ENCODE results near the gene MBD2. TPM values are rescaled to one million over a fixed set of nuclear protein-coding genes. Genes with fewer than 3 reads are reported as not detected.

Gene MBD2
- total RNA-seq, 1 experiment from 2014 or later = 23.2 TPM

DNA sequence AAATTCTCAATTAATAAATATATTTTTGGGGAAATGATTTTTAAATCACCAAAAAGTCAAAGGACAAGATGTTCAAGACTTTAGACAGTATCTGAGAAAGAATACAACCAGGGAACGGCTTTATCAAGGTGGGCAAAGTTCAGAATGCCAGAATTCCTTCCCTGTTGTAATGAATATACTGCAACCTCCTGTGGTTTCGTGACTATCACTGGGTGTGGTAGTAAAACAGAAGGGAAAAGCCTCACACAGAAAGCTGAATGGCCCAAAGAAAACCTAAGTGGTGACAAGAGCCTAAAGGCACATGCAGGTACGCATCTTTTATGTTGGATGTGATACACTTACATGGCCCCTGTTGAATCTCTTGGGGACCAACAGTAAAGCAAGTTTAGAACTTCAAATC is 37.1 kb downstream of the MBD2 start:
- POLR2A ChIA-PET = no interaction called here
- TF ChIP-seq, protein P1, sequence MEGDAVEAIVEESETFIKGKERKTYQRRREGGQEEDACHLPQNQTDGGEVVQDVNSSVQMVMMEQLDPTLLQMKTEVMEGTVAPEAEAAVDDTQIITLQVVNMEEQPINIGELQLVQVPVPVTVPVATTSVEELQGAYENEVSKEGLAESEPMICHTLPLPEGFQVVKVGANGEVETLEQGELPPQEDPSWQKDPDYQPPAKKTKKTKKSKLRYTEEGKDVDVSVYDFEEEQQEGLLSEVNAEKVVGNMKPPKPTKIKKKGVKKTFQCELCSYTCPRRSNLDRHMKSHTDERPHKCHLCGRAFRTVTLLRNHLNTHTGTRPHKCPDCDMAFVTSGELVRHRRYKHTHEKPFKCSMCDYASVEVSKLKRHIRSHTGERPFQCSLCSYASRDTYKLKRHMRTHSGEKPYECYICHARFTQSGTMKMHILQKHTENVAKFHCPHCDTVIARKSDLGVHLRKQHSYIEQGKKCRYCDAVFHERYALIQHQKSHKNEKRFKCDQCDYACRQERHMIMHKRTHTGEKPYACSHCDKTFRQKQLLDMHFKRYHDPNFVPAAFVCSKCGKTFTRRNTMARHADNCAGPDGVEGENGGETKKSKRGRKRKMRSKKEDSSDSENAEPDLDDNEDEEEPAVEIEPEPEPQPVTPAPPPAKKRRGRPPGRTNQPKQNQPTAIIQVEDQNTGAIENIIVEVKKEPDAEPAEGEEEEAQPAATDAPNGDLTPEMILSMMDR (IDR thresholded peaks at IDR 0.05; ENCODE audit: insufficient read depth in 1 of 2, low read depth in 1 of 2, low read length in 1 of 2, severe bottlenecking in 1 of 2, unreplicated experiment in 1 of 2) = no peak
- BruUV-seq (replicated peaks) = no TSS peak
- intact Hi-C loops (cut with micrococcal nuclease; ENCODE audit: unreplicated experiment) = no loop called here
- Histone ChIP-seq H3K4me1 (peaks cover 21% of the 10 kb centered on the region), H3K27me3 (replicated peaks; ENCODE audit: control insufficient read depth, insufficient read depth, low read length) (no peaks in the 10 kb centered on the region), H3K9me3 (no peaks in the 10 kb centered on the region), H3K36me3 (ENCODE audit: control insufficient read depth, insufficient read depth, low read length) (no peaks in the 10 kb centered on the region), H3K4me3 (ENCODE audit: low read depth, low read length) (no peak overlapping the region)
- CTCF ChIA-PET = no interaction called here
- Mint-ChIP-seq H3K36me3 (ENCODE audit: insufficient read depth, unreplicated experiment) (peaks cover 7% of the 10 kb centered on the region), H3K27me3 (ENCODE audit: insufficient read depth, unreplicated experiment) (no peaks in the 10 kb centered on the region), H3K4me1 (ENCODE audit: low read depth, unreplicated experiment) (no peaks in the 10 kb centered on the region), H3K9me3 (ENCODE audit: unreplicated experiment) (no peaks in the 10 kb centered on the region), H3K27ac (ENCODE audit: unreplicated experiment) (peak overlapping the region; percentile 34), H3K4me3 (ENCODE audit: unreplicated experiment) (no peak overlapping the region)
- peak; percentile 21 to 33 for DNase-seq

- peaks cover 14% of the 10 kb centered on the region for H3K4me1 ChIP-seq
- no peaks in the 10 kb centered on the region for H3K27me3 ChIP-seq (replicated peaks; ENCODE audit: control insufficient read depth, insufficient read depth, low read length)
- TF ChIP-seq, protein P1 (IDR thresholded peaks at IDR 0.05; ENCODE audit: insufficient read depth in 1 of 2, low read depth in 1 of 2, low read length in 1 of 2, severe bottlenecking in 1 of 2, unreplicated experiment in 1 of 2) = no peak
- no peak for DNase-seq
- H3K4me3 ChIP-seq (ENCODE audit: low read depth, low read length) = no peak overlapping the region
- H3K4me1 Mint-ChIP-seq (ENCODE audit: low read depth, unreplicated experiment) = no peaks in the 10 kb centered on the region
- intact Hi-C loops (cut with micrococcal nuclease; ENCODE audit: unreplicated experiment) = no loop called here
- no peak overlapping the region for H3K27ac Mint-ChIP-seq (ENCODE audit: unreplicated experiment)
- no peaks in the 10 kb centered on the region for H3K9me3 Mint-ChIP-seq (ENCODE audit: unreplicated experiment)
- CTCF ChIA-PET = no interaction called here
- peaks cover 7% of the 10 kb centered on the region for H3K36me3 Mint-ChIP-seq (ENCODE audit: insufficient read depth, unreplicated experiment)
- H3K9me3 ChIP-seq = no peaks in the 10 kb centered on the region
- H3K27me3 Mint-ChIP-seq (ENCODE audit: insufficient read depth, unreplicated experiment) = no peaks in the 10 kb centered on the region
- H3K36me3 ChIP-seq (ENCODE audit: control insufficient read depth, insufficient read depth, low read length) = no peaks in the 10 kb centered on the region
- POLR2A ChIA-PET = no interaction called here
- no peak overlapping the region for H3K4me3 Mint-ChIP-seq (ENCODE audit: unreplicated experiment)
- BruUV-seq (replicated peaks) = no TSS peak
Measured at GRCh38 chr18:54184836-54185235, 39.6 kb downstream of the MBD2 start.

GRCh38 chr18:54183390-54183789 is 41.1 kb downstream of the MBD2 start:
- ChIA-PET POLR2A (no interaction called here), CTCF (no interaction called here)
- no peak overlapping the region for H3K4me3 Mint-ChIP-seq (ENCODE audit: unreplicated experiment)
- no peak overlapping the region for H3K27ac Mint-ChIP-seq (ENCODE audit: unreplicated experiment)
- peaks cover 7% of the 10 kb centered on the region for H3K36me3 Mint-ChIP-seq (ENCODE audit: insufficient read depth, unreplicated experiment)
- Histone ChIP-seq H3K4me1 (peaks cover 14% of the 10 kb centered on the region), H3K4me3 (ENCODE audit: low read depth, low read length) (no peak overlapping the region), H3K9me3 (no peaks in the 10 kb centered on the region), H3K36me3 (ENCODE audit: control insufficient read depth, insufficient read depth, low read length) (no peaks in the 10 kb centered on the region), H3K27me3 (replicated peaks; ENCODE audit: control insufficient read depth, insufficient read depth, low read length) (no peaks in the 10 kb centered on the region)
- no peaks in the 10 kb centered on the region for H3K9me3 Mint-ChIP-seq (ENCODE audit: unreplicated experiment)
- BruUV-seq (replicated peaks) = no TSS peak
- TF ChIP-seq, protein P1 (IDR thresholded peaks at IDR 0.05; ENCODE audit: insufficient read depth in 1 of 2, low read depth in 1 of 2, low read length in 1 of 2, severe bottlenecking in 1 of 2, unreplicated experiment in 1 of 2) = no peak
- no peaks in the 10 kb centered on the region for H3K4me1 Mint-ChIP-seq (ENCODE audit: low read depth, unreplicated experiment)
- DNase-seq = no peak
- intact Hi-C loops (cut with micrococcal nuclease; ENCODE audit: unreplicated experiment) = no loop called here
- H3K27me3 Mint-ChIP-seq (ENCODE audit: insufficient read depth, unreplicated experiment) = no peaks in the 10 kb centered on the region

Data from Caco-2 (cell line).